ENCODE data around the gene RND2. TPM values are rescaled to one million over a fixed set of nuclear protein-coding genes. Genes with fewer than 3 reads are reported as not detected.

The RND2 gene
- total and polyA plus RNA-seq, 9 of the 15 experiments (the other 6 are each of a cell fraction or from before 2014, with no cell fraction given) = 0.15 to 1.9 (median 0.98) TPM

DNA sequence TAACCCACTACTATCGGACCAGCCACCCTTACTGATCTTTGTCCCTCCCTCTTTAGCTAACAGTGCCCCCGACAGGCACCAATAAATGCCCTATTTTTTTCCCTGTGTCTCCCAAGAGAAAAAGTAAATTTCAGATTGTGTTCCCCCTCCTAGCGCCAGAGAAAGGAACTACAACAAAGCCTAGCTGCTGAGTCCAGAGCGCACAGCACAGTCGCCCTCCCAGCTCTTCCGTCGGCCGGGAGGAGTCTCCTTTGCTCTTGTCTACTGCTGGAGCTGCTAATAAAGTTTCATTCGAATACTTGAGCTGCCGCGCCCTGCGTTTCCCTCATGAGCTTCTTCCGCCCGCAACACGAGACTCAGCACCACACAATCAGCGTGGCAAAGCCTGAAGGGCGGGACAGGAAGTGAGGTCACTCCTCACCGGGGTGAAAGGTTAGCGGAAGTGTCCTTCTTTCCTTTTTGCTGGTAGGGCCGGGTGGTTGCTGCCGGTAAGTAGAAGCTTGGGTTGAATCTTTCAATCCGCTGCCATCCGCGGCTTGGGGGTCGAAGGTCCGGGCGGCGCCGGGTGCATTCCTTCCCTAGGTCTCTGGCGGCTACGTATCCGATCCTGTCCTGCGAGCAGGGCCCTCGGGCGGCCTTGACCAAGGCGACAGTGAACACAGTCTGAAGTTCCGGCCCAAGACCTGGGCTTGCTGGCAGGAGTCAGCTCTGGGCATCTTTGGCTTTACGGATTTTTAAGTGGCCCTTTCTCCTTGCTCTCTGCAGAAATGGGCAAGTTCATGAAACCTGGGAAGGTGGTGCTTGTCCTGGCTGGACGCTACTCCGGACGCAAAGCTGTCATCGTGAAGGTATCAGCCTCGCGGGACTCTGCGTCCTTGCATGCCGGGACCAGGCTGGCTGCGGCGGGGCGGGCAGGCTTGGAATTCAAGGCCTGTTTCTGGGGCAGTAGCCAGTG is 26.8 kb upstream of the RND2 start, which contains the start of gene RPL27 (continued):
- TF ChIP-seq, protein P1, sequence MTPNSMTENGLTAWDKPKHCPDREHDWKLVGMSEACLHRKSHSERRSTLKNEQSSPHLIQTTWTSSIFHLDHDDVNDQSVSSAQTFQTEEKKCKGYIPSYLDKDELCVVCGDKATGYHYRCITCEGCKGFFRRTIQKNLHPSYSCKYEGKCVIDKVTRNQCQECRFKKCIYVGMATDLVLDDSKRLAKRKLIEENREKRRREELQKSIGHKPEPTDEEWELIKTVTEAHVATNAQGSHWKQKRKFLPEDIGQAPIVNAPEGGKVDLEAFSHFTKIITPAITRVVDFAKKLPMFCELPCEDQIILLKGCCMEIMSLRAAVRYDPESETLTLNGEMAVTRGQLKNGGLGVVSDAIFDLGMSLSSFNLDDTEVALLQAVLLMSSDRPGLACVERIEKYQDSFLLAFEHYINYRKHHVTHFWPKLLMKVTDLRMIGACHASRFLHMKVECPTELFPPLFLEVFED (CRISPR knock-in tag; conservative IDR thresholded peaks at IDR 0.05) = no peak
- TF ChIP-seq HNRNPL (IDR thresholded peaks at IDR 0.05; ENCODE audit: low read depth, low read length) = no peak
- TF ChIP-seq DDX20 (tag; IDR thresholded peaks at IDR 0.05; ENCODE audit: low read depth) = no peak
- TF ChIP-seq, protein P2, sequence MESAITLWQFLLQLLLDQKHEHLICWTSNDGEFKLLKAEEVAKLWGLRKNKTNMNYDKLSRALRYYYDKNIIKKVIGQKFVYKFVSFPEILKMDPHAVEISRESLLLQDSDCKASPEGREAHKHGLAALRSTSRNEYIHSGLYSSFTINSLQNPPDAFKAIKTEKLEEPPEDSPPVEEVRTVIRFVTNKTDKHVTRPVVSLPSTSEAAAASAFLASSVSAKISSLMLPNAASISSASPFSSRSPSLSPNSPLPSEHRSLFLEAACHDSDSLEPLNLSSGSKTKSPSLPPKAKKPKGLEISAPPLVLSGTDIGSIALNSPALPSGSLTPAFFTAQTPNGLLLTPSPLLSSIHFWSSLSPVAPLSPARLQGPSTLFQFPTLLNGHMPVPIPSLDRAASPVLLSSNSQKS (CRISPR knock-in tag; IDR thresholded peaks at IDR 0.05) = no peak
- peak; percentile 89 for TF ChIP-seq SOX6 (IDR thresholded peaks at IDR 0.05)
- TF ChIP-seq KAT8 (IDR thresholded peaks at IDR 0.05; ENCODE audit: low read depth) = peak; percentile 55; the same call in 1 of the 2 replicates
- TF ChIP-seq, protein P3, sequence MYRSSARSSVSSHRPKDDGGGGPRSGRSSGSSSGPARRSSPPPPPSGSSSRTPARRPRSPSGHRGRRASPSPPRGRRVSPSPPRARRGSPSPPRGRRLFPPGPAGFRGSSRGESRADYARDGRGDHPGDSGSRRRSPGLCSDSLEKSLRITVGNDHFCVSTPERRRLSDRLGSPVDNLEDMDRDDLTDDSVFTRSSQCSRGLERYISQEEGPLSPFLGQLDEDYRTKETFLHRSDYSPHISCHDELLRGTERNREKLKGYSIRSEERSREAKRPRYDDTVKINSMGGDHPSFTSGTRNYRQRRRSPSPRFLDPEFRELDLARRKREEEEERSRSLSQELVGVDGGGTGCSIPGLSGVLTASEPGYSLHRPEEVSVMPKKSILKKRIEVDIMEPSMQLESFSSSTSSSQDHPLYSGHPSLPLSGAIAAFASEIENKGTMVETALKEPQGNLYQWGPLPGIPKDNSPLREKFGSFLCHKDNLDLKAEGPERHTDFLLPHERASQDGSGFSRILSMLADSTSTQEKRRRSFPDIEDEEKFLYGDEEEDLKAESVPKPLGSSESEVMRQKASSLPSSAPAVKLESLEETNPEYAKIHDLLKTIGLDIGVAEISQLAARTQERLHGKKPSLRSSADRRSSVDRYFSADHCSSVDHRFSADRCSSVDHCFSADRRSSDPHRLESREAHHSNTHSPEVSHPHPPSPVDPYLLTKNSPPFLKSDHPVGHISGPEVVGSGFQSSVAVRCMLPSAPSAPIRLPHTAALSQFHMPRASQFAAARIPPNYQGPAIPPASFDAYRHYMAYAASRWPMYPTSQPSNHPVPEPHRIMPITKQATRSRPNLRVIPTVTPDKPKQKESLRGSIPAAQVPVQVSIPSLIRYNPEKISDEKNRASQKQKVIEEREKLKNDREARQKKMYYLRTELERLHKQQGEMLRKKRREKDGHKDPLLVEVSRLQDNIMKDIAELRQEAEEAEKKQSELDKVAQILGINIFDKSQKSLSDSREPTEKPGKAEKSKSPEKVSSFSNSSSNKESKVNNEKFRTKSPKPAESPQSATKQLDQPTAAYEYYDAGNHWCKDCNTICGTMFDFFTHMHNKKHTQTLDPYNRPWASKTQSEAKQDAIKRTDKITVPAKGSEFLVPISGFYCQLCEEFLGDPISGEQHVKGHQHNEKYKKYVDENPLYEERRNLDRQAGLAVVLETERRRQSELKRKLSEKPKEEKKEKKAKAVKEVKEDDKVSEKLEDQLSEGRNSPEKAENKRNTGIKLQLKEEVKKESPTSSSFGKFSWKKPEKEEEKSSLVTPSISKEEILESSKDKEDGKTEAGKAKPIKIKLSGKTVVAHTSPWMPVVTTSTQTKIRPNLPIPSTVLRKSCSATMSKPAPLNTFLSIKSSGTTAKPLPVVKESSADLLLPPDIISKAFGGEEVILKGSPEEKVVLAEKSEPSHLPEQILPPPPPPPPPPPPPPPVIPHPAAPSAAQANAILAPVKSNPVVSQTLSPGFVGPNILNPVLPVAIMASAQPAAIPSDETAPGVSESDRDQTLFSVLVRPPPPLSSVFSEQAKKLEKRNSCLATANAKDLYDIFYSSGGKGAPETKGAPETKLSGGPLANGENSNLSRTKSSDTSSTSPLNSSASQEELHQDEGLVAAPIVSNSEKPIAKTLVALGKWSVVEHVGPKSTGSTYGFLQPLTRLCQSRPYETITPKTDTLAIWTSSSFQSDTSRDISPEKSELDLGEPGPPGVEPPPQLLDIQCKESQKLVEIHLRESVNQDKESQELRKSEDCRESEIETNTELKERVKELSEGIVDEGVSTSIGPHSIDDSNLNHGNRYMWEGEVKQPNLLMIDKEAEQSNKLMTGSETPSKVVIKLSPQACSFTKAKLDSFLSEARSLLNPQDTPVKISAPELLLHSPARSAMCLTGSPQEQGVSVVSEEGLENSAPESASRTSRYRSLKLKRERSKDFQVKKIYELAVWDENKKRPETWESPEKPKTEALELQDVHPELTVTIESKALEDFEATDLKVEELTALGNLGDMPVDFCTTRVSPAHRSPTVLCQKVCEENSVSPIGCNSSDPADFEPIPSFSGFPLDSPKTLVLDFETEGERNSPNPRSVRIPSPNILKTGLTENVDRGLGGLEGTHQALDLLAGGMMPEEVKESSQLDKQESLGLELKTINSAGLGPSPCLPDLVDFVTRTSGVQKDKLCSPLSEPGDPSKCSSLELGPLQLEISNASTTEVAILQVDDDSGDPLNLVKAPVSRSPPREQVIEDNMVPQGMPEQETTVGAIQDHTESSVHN (IDR thresholded peaks at IDR 0.05; ENCODE audit: borderline replicate concordance in 1 of 2, low read depth in 1 of 2) = peak in 1 of 2 experiments; percentile 97; a peak in 2 of 4 replicates
- TF ChIP-seq PHF8 (IDR thresholded peaks at IDR 0.05; ENCODE audit: borderline replicate concordance, low read length) = peak; percentile 86
- no peak for TF ChIP-seq ZNF184 (CRISPR knock-in tag; IDR thresholded peaks at IDR 0.05)
- peak; percentile 86 to 89 for TF ChIP-seq TBL1XR1 (IDR thresholded peaks at IDR 0.05; ENCODE audit: low read length in 2 of 2)
- TF ChIP-seq YY1 (IDR thresholded peaks at IDR 0.05; ENCODE audit: borderline replicate concordance in 1 of 3, control insufficient read depth in 1 of 3, extremely low read depth in 1 of 3, insufficient read depth in 3 of 3, insufficient read length in 1 of 3, insufficient replicate concordance in 2 of 3, low read depth in 1 of 3, low read length in 2 of 3) = peak in 1 of 3 experiments; percentile 66
- TF ChIP-seq ZNF707 (CRISPR knock-in tag; conservative IDR thresholded peaks at IDR 0.05) = no peak
- TF ChIP-seq SUPT5H (IDR thresholded peaks at IDR 0.05) = peak; percentile 98
- TF ChIP-seq ZNF124 (CRISPR knock-in tag; IDR thresholded peaks at IDR 0.05) = no peak
- no peak; the same call in 1 of the 2 replicates for TF ChIP-seq HLTF (IDR thresholded peaks at IDR 0.05)

Measured in K562 (cell line).